ENCODE results near the gene RAG1.

The RAG1 gene

DNA sequence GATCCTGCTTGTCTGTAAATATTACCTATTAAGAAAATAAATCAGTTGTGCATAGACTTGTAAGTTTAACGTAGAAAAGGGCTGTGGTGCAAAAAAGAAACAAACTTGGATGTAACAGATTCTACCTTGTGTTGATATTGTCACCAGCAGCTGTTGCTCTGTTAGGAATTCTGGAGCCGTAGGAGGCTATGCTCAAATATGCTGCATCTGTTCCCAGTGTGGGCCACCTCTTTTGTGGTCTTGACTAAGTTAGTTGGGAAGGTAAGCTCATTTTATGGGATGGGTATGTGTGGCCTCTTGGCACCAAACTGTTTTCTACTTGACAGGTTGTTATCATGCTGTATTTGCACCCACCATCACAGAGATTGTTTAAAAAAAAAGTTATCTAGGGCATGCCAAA, 59.7 kb downstream of the RAG1 start:
- Histone ChIP-seq H3K36me3 (ENCODE audit: insufficient read depth, low read length) (no peaks in the 10 kb centered on the region), H3K9me3 (ENCODE audit: insufficient read depth, low read depth, low read length) (no peaks in the 10 kb centered on the region), H3K79me2 (ENCODE audit: insufficient read depth, low read length) (no peaks in the 10 kb centered on the region), H3K9ac (ENCODE audit: low read depth, low read length, poor library complexity, severe bottlenecking) (no peak overlapping the region), H3K4me3 (ENCODE audit: low read length, poor library complexity, severe bottlenecking) (no peak overlapping the region), H3K27me3 (ENCODE audit: insufficient read depth, low read length, poor library complexity, severe bottlenecking) (no peaks in the 10 kb centered on the region), H3K4me2 (ENCODE audit: low read depth, low read length, poor library complexity, severe bottlenecking) (no peak overlapping the region), H3F3A (ENCODE audit: low read depth) (no peaks in the 10 kb centered on the region), H3K9me2 (replicated peaks; ENCODE audit: low read depth, low read length) (no peaks in the 10 kb centered on the region), H4K20me1 (ENCODE audit: insufficient read depth, low read length, poor library complexity, severe bottlenecking) (no peaks in the 10 kb centered on the region), H2AFZ (ENCODE audit: low read length) (peak overlapping the region; percentile 9; the same call in 1 of the 2 replicates), H3K4me1 (ENCODE audit: insufficient read depth, low read length, poor library complexity, severe bottlenecking) (peaks cover 52% of the 10 kb centered on the region)
- TF ChIP-seq EZH2phosphoT487 (IDR thresholded peaks at IDR 0.05; ENCODE audit: borderline replicate concordance), result no peak
- TF ChIP-seq, protein P1, sequence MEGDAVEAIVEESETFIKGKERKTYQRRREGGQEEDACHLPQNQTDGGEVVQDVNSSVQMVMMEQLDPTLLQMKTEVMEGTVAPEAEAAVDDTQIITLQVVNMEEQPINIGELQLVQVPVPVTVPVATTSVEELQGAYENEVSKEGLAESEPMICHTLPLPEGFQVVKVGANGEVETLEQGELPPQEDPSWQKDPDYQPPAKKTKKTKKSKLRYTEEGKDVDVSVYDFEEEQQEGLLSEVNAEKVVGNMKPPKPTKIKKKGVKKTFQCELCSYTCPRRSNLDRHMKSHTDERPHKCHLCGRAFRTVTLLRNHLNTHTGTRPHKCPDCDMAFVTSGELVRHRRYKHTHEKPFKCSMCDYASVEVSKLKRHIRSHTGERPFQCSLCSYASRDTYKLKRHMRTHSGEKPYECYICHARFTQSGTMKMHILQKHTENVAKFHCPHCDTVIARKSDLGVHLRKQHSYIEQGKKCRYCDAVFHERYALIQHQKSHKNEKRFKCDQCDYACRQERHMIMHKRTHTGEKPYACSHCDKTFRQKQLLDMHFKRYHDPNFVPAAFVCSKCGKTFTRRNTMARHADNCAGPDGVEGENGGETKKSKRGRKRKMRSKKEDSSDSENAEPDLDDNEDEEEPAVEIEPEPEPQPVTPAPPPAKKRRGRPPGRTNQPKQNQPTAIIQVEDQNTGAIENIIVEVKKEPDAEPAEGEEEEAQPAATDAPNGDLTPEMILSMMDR (conservative IDR thresholded peaks at IDR 0.05; ENCODE audit: low read length), result no peak

DNA sequence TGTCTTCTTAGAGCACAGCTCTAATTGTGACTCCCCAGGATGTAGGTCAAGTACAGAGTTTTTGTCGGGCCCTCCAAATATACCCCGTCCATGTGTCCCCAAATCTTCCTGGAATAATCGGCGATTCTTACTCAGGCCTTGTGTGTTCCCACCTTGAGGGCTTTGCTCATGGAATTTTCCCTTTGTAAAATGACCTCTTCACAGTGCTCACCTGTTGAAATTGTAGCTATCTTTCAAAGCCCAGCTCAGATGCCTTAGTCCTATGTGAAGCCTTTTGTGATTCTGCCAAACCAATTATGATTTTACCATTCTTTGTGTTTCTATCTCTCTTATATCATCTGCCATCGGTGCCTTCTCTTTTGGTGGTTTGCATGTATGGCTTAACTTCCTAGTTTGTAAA, 60.3 kb downstream of the RAG1 start:
- Histone ChIP-seq H3F3A (ENCODE audit: low read depth) (no peaks in the 10 kb centered on the region), H3K9me3 (ENCODE audit: insufficient read depth, low read depth, low read length) (no peaks in the 10 kb centered on the region), H3K27me3 (ENCODE audit: insufficient read depth, low read length, poor library complexity, severe bottlenecking) (no peaks in the 10 kb centered on the region), H4K20me1 (ENCODE audit: insufficient read depth, low read length, poor library complexity, severe bottlenecking) (no peaks in the 10 kb centered on the region), H3K9ac (ENCODE audit: low read depth, low read length, poor library complexity, severe bottlenecking) (no peak overlapping the region), H3K4me3 (ENCODE audit: low read length, poor library complexity, severe bottlenecking) (no peak overlapping the region), H3K9me2 (replicated peaks; ENCODE audit: low read depth, low read length) (no peaks in the 10 kb centered on the region), H3K36me3 (ENCODE audit: insufficient read depth, low read length) (no peaks in the 10 kb centered on the region), H3K79me2 (ENCODE audit: insufficient read depth, low read length) (no peaks in the 10 kb centered on the region), H3K4me1 (ENCODE audit: insufficient read depth, low read length, poor library complexity, severe bottlenecking) (peaks cover 51% of the 10 kb centered on the region), H2AFZ (ENCODE audit: low read length) (no peak overlapping the region), H3K4me2 (ENCODE audit: low read depth, low read length, poor library complexity, severe bottlenecking) (no peak overlapping the region)
- no peak for TF ChIP-seq EZH2phosphoT487 (IDR thresholded peaks at IDR 0.05; ENCODE audit: borderline replicate concordance)
- TF ChIP-seq, protein P1 (conservative IDR thresholded peaks at IDR 0.05; ENCODE audit: low read length), result no peak

DNA sequence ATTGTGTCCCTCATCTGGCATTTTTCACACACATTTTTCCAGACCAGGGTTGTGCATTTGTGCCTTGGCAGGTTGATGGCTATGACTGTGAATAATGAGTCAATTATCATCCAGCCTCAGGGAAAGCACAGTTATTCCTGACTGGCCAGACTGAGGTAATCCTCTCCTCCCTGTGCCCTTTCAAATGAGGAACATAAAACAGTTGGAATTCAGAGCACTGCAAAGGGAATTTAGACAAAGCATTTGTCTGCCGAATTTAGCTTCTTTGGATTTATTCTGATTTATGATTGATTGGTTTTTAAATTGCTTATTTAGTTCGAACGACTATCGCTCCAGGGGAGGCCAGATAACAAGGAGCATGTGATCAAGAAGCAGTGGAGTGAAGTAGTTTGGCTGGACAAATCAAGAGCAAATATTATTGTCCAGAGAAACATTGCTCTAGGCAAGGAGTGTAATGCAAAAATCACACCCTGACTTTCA, 61.0 kb downstream of the RAG1 start:
- Histone ChIP-seq H3K4me1 (ENCODE audit: insufficient read depth, low read length, poor library complexity, severe bottlenecking) (peaks cover 51% of the 10 kb centered on the region), H3K9me2 (replicated peaks; ENCODE audit: low read depth, low read length) (no peaks in the 10 kb centered on the region), H3K4me3 (ENCODE audit: low read length, poor library complexity, severe bottlenecking) (no peak overlapping the region), H3F3A (ENCODE audit: low read depth) (no peaks in the 10 kb centered on the region), H3K36me3 (ENCODE audit: insufficient read depth, low read length) (no peaks in the 10 kb centered on the region), H2AFZ (ENCODE audit: low read length) (no peak overlapping the region), H3K79me2 (ENCODE audit: insufficient read depth, low read length) (no peaks in the 10 kb centered on the region), H3K9ac (ENCODE audit: low read depth, low read length, poor library complexity, severe bottlenecking) (no peak overlapping the region), H3K4me2 (ENCODE audit: low read depth, low read length, poor library complexity, severe bottlenecking) (no peak overlapping the region), H4K20me1 (ENCODE audit: insufficient read depth, low read length, poor library complexity, severe bottlenecking) (no peaks in the 10 kb centered on the region), H3K27me3 (ENCODE audit: insufficient read depth, low read length, poor library complexity, severe bottlenecking) (no peaks in the 10 kb centered on the region), H3K9me3 (ENCODE audit: insufficient read depth, low read depth, low read length) (no peaks in the 10 kb centered on the region)
- no peak for TF ChIP-seq EZH2phosphoT487 (IDR thresholded peaks at IDR 0.05; ENCODE audit: borderline replicate concordance)
- TF ChIP-seq, protein P1 (conservative IDR thresholded peaks at IDR 0.05; ENCODE audit: low read length), result no peak
